WTC11 (cell line): ENCODE measurements around the gene PPM1L. TPM values are rescaled to one million over a fixed set of nuclear protein-coding genes. Genes with fewer than 3 reads are reported as not detected.

Experiments
- ATAC-seq: fragments of 200-7000 bp; cut with Tn5 transposase; 2 replicates; pipeline ENCODE4 v1.10.0; 2021; ENCODE audit warnings: mild to moderate bottlenecking, moderate library complexity
- CTCF ChIA-PET: fragments of 300-600 bp; sonication (Branson Sonifier 250); formaldehyde crosslinking; loops from one replicate; lab custom pipeline; 2021; ENCODE audit warnings: antibody characterized with exemption; lab: Charles Lee
- POLR2A ChIA-PET: fragments of 350-600 bp; sonication (Branson Sonifier 250); formaldehyde crosslinking; loops from one replicate; lab custom pipeline; 2021; ENCODE audit warnings: antibody characterized with exemption; lab: Charles Lee
- DNase-seq: peaks from one replicate; pipeline ENCODE4 v3.0.0; 2021; ENCODE audit warnings: low spot score
- H3K27ac Mint-ChIP-seq: 2 replicates; pipeline ENCODE4 v1.8.0; 2021; ENCODE audit warnings: mixed read lengths
- H3K27me3 Mint-ChIP-seq: 2 replicates; pipeline ENCODE4 v1.8.0; 2021; ENCODE audit warnings: low read depth, mild to moderate bottlenecking, moderate library complexity, mixed read lengths
- H3K36me3 Mint-ChIP-seq: 2 replicates; pipeline ENCODE4 v1.8.0; 2021; ENCODE audit warnings: mixed read lengths
- H3K4me1 Mint-ChIP-seq: 2 replicates; pipeline ENCODE4 v1.8.0; 2022; ENCODE audit warnings: mixed read lengths
- H3K4me3 Mint-ChIP-seq: 2 replicates; pipeline ENCODE4 v1.8.0; 2021; ENCODE audit warnings: mild to moderate bottlenecking, moderate library complexity, mixed read lengths
- H3K9me3 Mint-ChIP-seq: 2 replicates; pipeline ENCODE4 v1.8.0; 2021; ENCODE audit warnings: mixed read lengths
- CBFB ChIP-seq: sonication (generic); formaldehyde crosslinking; IDR thresholded peaks from 2 replicates; pipeline ENCODE4 v1.8.1; 2022; ENCODE audit warnings: mild to moderate bottlenecking, low read depth, missing genetic modification reagents
- CDX4 ChIP-seq: fragments of 250-450 bp; sonication (Bioruptor Pico); IDR thresholded peaks from 2 replicates; pipeline ENCODE4 v1.9.0; 2021; ENCODE audit warnings: moderate library complexity, mild to moderate bottlenecking, inconsistent platforms, borderline replicate concordance
- ELF4 ChIP-seq: sonication (generic); formaldehyde crosslinking; IDR thresholded peaks from 2 replicates; pipeline ENCODE4 v1.8.1; 2022; ENCODE audit warnings: low read depth, mild to moderate bottlenecking, moderate library complexity, missing genetic modification reagents
- FOXJ3 ChIP-seq: sonication (generic); formaldehyde crosslinking; IDR thresholded peaks from 2 replicates; pipeline ENCODE4 v1.9.0; 2021; ENCODE audit warnings: missing genetic modification reagents, mild to moderate bottlenecking, borderline replicate concordance
- FOXP4 ChIP-seq: sonication (generic); formaldehyde crosslinking; IDR thresholded peaks from 2 replicates; pipeline ENCODE4 v1.8.0; 2022; ENCODE audit warnings: mild to moderate bottlenecking, missing genetic modification reagents
- GABPB1 ChIP-seq: sonication (generic); formaldehyde crosslinking; IDR thresholded peaks from 2 replicates; pipeline ENCODE4 v1.8.1; 2023; ENCODE audit warnings: mild to moderate bottlenecking, missing genetic modification reagents
- GTF2I ChIP-seq: fragments of 250-450 bp; sonication (Bioruptor Pico); conservative IDR thresholded peaks from 2 replicates; pipeline ENCODE4 v1.4.0; 2021; ENCODE audit warnings: mild to moderate bottlenecking
- MAX ChIP-seq: sonication (generic); formaldehyde crosslinking; IDR thresholded peaks from 2 replicates; pipeline ENCODE4 v1.8.0; 2022; ENCODE audit warnings: mild to moderate bottlenecking, missing genetic modification reagents
- MLX ChIP-seq: sonication (generic); formaldehyde crosslinking; IDR thresholded peaks from 2 replicates; pipeline ENCODE4 v1.8.1; 2023; ENCODE audit warnings: mild to moderate bottlenecking, missing genetic modification reagents, moderate library complexity
- NFE2L1 ChIP-seq: sonication (generic); formaldehyde crosslinking; IDR thresholded peaks from 2 replicates; pipeline ENCODE4 v1.8.1; 2023; ENCODE audit warnings: missing genetic modification reagents
- PREB ChIP-seq: sonication (generic); formaldehyde crosslinking; IDR thresholded peaks from 2 replicates; pipeline ENCODE4 v1.8.1; 2022; ENCODE audit warnings: mild to moderate bottlenecking, missing genetic modification reagents, moderate library complexity, borderline replicate concordance
- SOX15 ChIP-seq: fragments of 250-450 bp; sonication (Bioruptor Pico); IDR thresholded peaks from 2 replicates; pipeline ENCODE4 v1.9.0; 2021; ENCODE audit warnings: mild to moderate bottlenecking
- SP1 ChIP-seq: sonication (generic); formaldehyde crosslinking; conservative IDR thresholded peaks from 2 replicates; pipeline ENCODE4 v1.8.1; 2022; ENCODE audit warnings: missing genetic modification reagents
- TEAD1 ChIP-seq: sonication (generic); formaldehyde crosslinking; IDR thresholded peaks from 2 replicates; pipeline ENCODE4 v1.8.0; 2022; ENCODE audit warnings: mild to moderate bottlenecking, missing genetic modification reagents
- USF1 ChIP-seq: sonication (generic); formaldehyde crosslinking; IDR thresholded peaks from 2 replicates; pipeline ENCODE4 v1.8.0; 2022; ENCODE audit warnings: mild to moderate bottlenecking, missing genetic modification reagents
- ZNF121 ChIP-seq: sonication (generic); formaldehyde crosslinking; IDR thresholded peaks from 2 replicates; pipeline ENCODE4 v1.8.0; 2023; ENCODE audit warnings: missing genetic modification reagents
- ZNF396 ChIP-seq: fragments of 250-450 bp; sonication (Bioruptor Pico); IDR thresholded peaks from 2 replicates; pipeline ENCODE4 v1.8.0; 2021; ENCODE audit warnings: mild to moderate bottlenecking, moderate library complexity, borderline replicate concordance
- ZNF532 ChIP-seq: fragments of 250-450 bp; sonication (Bioruptor Pico); IDR thresholded peaks from 2 replicates; pipeline ENCODE4 v1.9.0; 2021; ENCODE audit warnings: mild to moderate bottlenecking, borderline replicate concordance
- ZNF671 ChIP-seq: fragments of 250-450 bp; sonication (Bioruptor Pico); IDR thresholded peaks from 2 replicates; pipeline ENCODE4 v1.8.0; 2021; ENCODE audit warnings: mild to moderate bottlenecking
- total RNA-seq: library from RNA; stranded (reverse); gene quantifications from 3 replicates; pipeline ENCODE4 v1.2.3, GENCODE V29; 2021

PPM1L gene
- total RNA-seq, 1 experiment from 2014 or later: 18.1 TPM

GRCh38 chr3:160808838-160809237 is 52.8 kb downstream of the PPM1L start:
- no peak overlapping the region for H3K4me3 Mint-ChIP-seq
- CTCF ChIA-PET: interaction anchor here (0.8 to 1.0 kb wide), 2 partner anchors 9 to 65 kb away, joined by 3 read pairs; no protein-coding TSS in a partner anchor
- H3K4me1 Mint-ChIP-seq: peaks cover 13% of the 10 kb centered on the region
- no peaks in the 10 kb centered on the region for H3K9me3 Mint-ChIP-seq
- H3K36me3 Mint-ChIP-seq: no peaks in the 10 kb centered on the region
- no peak for TF ChIP-seq GABPB1 (CRISPR knock-in tag)
- TF ChIP-seq FOXP4: no peak
- DNase-seq (no peak), ATAC-seq (no peak)
- H3K27me3 Mint-ChIP-seq: no peaks in the 10 kb centered on the region; the same call in 1 of the 2 replicates
- POLR2A ChIA-PET: interaction anchor here (1.1 kb wide), 1 partner anchor 13 kb away, joined by 6 read pairs; no protein-coding TSS in a partner anchor
- no peak overlapping the region for H3K27ac Mint-ChIP-seq

GRCh38 chr3:160809453-160809852 is 53.4 kb downstream of the PPM1L start:
- H3K9me3 Mint-ChIP-seq: no peaks in the 10 kb centered on the region

More at GRCh38 chr3:160809453-160809852, 53.4 kb downstream of the PPM1L start:
- ChIA-PET POLR2A (no interaction called here), CTCF (no interaction called here)
- Mint-ChIP-seq H3K4me3 (no peak overlapping the region), H3K36me3 (no peaks in the 10 kb centered on the region), H3K27ac (no peak overlapping the region), H3K4me1 (peaks cover 13% of the 10 kb centered on the region), H3K27me3 (no peaks in the 10 kb centered on the region; the same call in 1 of the 2 replicates)
- TF ChIP-seq NFE2L1 (no peak), SOX15 (CRISPR knock-in tag) (no peak), MAX (CRISPR knock-in tag) (no peak), ZNF121 (CRISPR knock-in tag) (no peak), TEAD1 (no peak), ZNF396 (CRISPR knock-in tag) (no peak), ZNF532 (CRISPR knock-in tag) (no peak), GTF2I (CRISPR knock-in tag) (no peak), CBFB (CRISPR knock-in tag) (no peak), CDX4 (CRISPR knock-in tag) (no peak), ELF4 (CRISPR knock-in tag) (no peak), FOXJ3 (no peak), MLX (no peak), PREB (CRISPR knock-in tag) (no peak), USF1 (CRISPR knock-in tag) (no peak), ZNF671 (CRISPR knock-in tag) (no peak), SP1 (CRISPR knock-in tag) (no peak)
- ATAC-seq (no peak), DNase-seq (no peak)
